Sigmoid colon (tissue), 4 donors: ENCODE results near the gene FGF12.

Experiments used
- CTCF ChIP-seq, 4 experiments: fragments of 450-650 bp in 3 of 4; fragments of 200-600 bp in 1 of 4; IDR thresholded peaks; one replicate each; pipeline ENCODE4 v1.5.1; 2016 to 2019; ENCODE audit warnings: antibody characterized with exemption in 4 of 4, mild to moderate bottlenecking in 3 of 4, moderate library complexity in 2 of 4
- EP300 ChIP-seq, 4 donors: sonication (generic); formaldehyde crosslinking; IDR thresholded peaks; one replicate each; pipeline ENCODE4 v1.6.1; 2017; ENCODE audit warnings: antibody characterized with exemption in 4 of 4
- POLR2A ChIP-seq, 2 donors: fragments of 450-650 bp; IDR thresholded peaks; one replicate each; pipeline ENCODE4 v1.6.1; 2016; ENCODE audit warnings: antibody characterized with exemption in 2 of 2, mild to moderate bottlenecking in 2 of 2, moderate library complexity in 2 of 2
- POLR2AphosphoS5 ChIP-seq, 4 donors: sonication (generic); formaldehyde crosslinking; IDR thresholded peaks; one replicate each; pipeline ENCODE4 v1.6.1; 2017; ENCODE audit warnings: antibody characterized with exemption in 4 of 4

- TF ChIP-seq CTCF (IDR thresholded peaks at IDR 0.05) = no peak
- TF ChIP-seq POLR2AphosphoS5 (IDR thresholded peaks at IDR 0.05) = no peak
- no peak for TF ChIP-seq POLR2A (IDR thresholded peaks at IDR 0.05)
- TF ChIP-seq EP300 (IDR thresholded peaks at IDR 0.05) = no peak
These were observed 129.4 kb downstream of the FGF12 start for GRCh38 chr3:192597913-192598312.
